Epithelial cell of prostate (primary cell): ENCODE results near the gene ATF7.

ENCODE experiments used
- DNase-seq: peaks from one replicate; pipeline ENCODE4 v3.0.0-alpha.2; 2011; ENCODE audit warnings: low read depth, low spot score
- H3K27ac ChIP-seq: fragments of 450-650 bp; 2 replicates; pipeline ENCODE4 v1.5.1; 2017; ENCODE audit warnings: mild to moderate bottlenecking

The ATF7 gene

DNA sequence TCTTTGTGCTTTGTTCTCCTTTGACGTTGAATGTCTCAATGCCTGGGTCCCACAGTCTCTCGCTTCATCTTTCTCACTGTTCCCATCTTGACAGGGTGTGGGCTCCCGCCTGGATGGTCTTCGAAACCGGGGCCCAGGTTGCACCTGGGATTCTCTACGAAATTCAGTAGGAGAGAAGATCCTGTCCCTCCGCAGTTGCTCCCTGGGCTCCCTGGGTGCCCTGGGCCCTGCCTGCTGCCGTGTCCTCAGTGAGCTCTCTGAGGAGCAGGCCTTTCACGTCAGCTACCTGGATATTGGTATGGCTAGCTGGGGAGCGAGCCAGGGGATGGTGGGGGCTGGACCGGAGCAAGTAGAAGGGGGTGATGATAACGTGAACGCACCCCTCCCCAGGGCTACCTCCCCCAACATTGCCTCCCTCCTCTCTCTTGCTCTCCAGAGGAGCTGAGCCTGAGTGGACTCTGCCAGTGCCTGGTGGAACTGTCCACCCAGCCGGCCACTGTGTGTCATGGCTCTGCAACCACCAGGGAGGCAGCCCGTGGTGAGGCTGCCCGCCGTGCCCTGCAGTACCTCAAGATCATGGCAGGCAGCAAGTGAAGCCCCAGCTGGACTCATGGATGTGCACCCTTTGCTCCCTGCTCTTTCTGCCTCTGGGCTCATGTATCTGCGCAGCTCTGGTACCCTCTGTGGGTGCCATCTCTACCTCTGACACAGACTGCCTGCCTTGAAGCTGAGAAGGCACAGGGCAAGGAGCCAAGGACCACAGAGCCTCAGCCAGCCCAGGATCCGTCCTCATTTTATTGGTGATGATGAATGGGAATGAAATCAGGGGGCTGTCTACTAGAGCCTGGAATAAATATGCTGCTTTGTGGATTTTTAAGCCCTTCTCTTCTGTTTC, 120.4 kb downstream of the ATF7 start:
- H3K27ac ChIP-seq: no peak overlapping the region
- no peak for DNase-seq

- H3K27ac ChIP-seq: no peak overlapping the region
- DNase-seq: no peak
Observed at GRCh38 chr12:53505086-53505485, 121.1 kb downstream of the ATF7 start.

GRCh38 chr12:53504004-53504920, 121.9 kb downstream of the ATF7 start:
- H3K27ac ChIP-seq: no peak overlapping the region
- DNase-seq: no peak

- DNase-seq: no peak
Observed at GRCh38 chr12:53502983-53503728, 123.0 kb downstream of the ATF7 start.

DNA sequence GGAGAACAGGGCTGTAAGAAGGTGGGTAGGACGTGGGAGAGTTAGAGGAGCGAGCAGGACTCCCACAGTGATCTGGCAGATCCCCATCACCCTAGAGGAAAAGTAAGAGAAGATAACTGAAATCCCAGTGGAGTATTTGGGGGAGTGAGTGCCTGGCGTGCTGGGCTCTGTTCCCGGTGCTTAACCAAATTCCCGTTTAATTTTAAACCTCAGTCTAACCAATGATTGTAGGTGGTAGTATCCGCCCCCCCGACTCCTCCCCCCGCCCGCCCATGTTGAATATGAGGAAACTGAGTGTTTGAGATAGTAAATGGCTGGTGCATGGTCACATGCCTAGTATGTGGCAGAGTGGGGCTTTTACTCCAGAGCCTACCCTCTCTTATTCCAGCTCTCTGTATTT, 123.9 kb downstream of the ATF7 start:
- no peak overlapping the region for H3K27ac ChIP-seq
- no peak for DNase-seq

More at GRCh38 chr12:53502983-53503728, 123.0 kb downstream of the ATF7 start:
- no peak overlapping the region for H3K27ac ChIP-seq

- no peak for DNase-seq
- H3K27ac ChIP-seq: peak overlapping the region; percentile 93
Observed at GRCh38 chr12:53501615-53502181, 124.5 kb downstream of the ATF7 start.

GRCh38 chr12:53500776-53501614, 125.2 kb downstream of the ATF7 start, which contains the start of gene TARBP2:
Gene TARBP2 (plus strand): TSS chr12:53501283. CDS start chr12:53501409, 126 bp downstream.
- H3K27ac ChIP-seq: peak within 1 kb of the TSS; percentile 93
- peak; percentile 97 for DNase-seq

DNA sequence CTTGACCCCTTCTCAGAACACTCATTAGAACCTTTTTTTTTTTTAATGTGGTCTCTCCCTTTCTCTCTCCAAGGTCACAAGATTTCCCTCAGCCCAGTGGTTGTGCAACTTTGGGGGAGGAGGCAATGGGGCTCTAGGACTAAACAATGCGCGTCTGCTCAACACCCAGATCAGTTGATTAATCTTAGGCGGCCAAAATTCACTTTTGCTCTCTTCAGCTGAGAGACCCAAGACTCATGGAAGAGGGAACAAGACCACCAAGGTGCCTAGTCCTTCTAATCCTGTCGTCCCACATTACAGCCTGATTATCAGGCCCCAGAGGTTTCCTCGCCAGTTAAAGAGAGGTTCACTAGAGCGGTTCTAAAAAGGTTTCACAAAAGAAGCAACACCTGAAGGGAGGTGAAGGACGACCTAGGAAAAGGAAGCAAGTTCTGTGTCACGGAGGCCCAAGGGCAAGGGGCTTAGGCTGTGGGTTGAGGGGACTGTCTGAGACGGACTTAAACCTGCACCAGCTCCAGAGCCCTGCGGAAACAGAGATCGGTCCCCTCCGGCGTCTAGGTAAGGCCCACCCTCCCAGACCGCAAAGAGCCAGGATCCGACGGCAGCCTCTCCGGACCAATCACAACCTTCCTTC, 125.9 kb downstream of the ATF7 start:
- peak overlapping the region; percentile 93 for H3K27ac ChIP-seq
- DNase-seq: no peak

DNA sequence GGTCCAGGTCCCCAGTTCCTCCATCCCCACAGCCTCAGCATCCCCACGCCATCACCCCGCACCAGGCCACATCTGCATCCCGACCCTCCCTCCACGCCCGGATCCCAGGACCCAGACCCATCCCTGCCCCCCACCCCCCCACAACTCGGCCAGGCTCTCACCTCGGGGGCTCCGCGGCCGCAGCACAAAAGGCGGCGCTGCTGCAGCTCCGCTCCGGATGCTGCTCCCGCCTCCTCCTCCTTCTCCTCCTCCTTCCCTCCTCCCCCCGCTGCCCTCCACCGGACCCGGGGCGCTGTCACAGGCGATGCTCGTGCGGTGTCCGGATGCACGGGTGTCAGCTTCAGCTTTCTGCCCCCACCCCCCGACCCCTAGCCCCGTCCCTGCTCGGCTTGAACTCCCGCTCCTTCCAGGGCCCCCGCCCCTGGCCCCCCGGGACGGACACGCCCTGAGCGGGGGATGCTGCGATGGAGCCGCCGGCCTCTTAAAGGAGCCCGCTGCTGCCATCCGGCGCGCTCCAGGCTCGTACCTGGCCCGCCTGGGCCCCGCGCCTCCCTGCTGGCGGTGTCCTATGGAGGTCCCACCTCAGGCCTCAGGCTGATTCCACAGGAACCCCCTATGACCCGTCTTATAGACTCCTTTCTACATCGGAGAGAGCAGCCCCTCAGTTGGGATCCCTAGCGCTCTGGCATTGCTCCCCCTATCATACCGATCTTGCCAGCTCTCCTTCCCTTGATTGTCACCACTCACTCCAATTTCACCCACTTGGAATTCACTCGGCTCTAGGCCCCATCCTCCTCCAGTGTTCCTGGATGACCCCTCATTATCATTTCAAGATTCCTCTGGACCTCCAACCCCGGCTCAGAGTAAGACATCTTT, 126.7 kb downstream of the ATF7 start, which contains the start of gene MAP3K12:
TSS of gene MAP3K12 (minus strand) at position 193 of the 876 bp plus-strand sequence. CDS start 12,067 bp downstream, outside the sequence.
- DNase-seq: no peak
- peak within 1 kb of the TSS; percentile 93 for H3K27ac ChIP-seq

- H3K27ac ChIP-seq: no peak overlapping the region
- no peak for DNase-seq
Observed at GRCh38 chr12:53498235-53498630, 127.9 kb downstream of the ATF7 start.

- no peak for DNase-seq
- no peak overlapping the region for H3K27ac ChIP-seq
Observed at GRCh38 chr12:53497461-53497860, 128.7 kb downstream of the ATF7 start.

GRCh38 chr12:53496752-53497032, 129.5 kb downstream of the ATF7 start:
- DNase-seq: no peak
- H3K27ac ChIP-seq: no peak overlapping the region

GRCh38 chr12:53495903-53496751, 130.1 kb downstream of the ATF7 start:
- no peak for DNase-seq
- no peak overlapping the region for H3K27ac ChIP-seq

GRCh38 chr12:53493610-53494391, 132.4 kb downstream of the ATF7 start:
- H3K27ac ChIP-seq: peak overlapping the region; percentile 40
- DNase-seq: no peak

DNA sequence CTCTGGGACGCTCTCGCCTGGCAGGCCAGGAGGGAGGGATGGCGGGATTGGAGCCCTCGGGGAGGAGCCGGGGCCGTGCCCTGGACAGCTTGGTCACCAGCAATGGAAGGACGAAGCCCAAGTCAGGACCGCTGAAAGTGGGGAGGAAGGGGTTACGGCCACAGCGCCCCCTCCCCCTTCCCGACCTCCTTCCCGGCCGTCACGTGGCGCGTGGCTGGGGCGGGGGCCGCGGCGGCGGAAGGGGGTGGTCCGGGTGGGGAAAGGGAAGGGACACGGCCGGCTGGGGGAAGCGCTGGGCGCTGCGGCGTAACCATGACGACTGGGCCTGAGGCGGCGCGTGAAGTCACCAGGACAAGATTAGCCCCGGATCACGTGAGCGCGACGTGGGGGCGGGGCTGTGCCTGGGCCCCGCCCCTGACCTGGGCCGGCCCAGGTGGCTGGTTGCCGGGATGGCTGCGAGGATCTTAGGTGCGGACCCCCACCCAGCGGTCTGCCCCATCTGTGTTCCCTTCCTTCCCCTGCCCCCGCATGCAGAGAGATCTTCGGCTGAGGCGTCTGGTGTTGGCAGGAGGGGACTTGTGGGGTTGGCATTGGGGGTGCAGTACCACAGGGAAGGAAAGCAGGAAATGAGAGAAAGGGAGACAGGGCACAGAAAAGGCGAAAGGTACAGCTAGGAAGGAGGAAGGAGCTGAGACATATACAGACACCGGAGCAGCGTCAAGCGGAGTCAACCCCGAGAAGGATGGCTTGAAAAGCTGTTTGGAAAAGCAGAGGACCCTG, 133.2 kb downstream of the ATF7 start:
- peak overlapping the region; percentile 40 for H3K27ac ChIP-seq
- DNase-seq: no peak
